Stomach (tissue), 4 donors: Measurements from ENCODE around the gene ZNG1E.
"Not testable (repeated sequence)": the region's sequence is repeated elsewhere in the genome, so short reads cannot be mapped to it uniquely, and the experiment has no call there.

Source experiments
- CTCF ChIP-seq, 7 experiments: fragments of 450-650 bp in 4 of 7; fragments of 200-600 bp in 3 of 7; sonication (generic) in 3 of 7; IDR thresholded peaks; one replicate each; pipeline ENCODE4 v1.5.1; 2016 to 2019; ENCODE audit warnings: antibody characterized with exemption in 7 of 7, control low read depth in 2 of 7, mild to moderate bottlenecking in 1 of 7
- POLR2A ChIP-seq, 4 donors: fragments of 450-650 bp; IDR thresholded peaks; one replicate each; pipeline ENCODE4 v1.6.1; 2016; ENCODE audit warnings: antibody characterized with exemption in 4 of 4, control low read depth in 2 of 4, mild to moderate bottlenecking in 1 of 4, moderate library complexity in 1 of 4
- POLR2AphosphoS5 ChIP-seq, 3 donors: sonication (generic); formaldehyde crosslinking; IDR thresholded peaks; one replicate each; pipeline ENCODE4 v1.6.1; 2016; ENCODE audit warnings: antibody characterized with exemption in 3 of 3

GRCh38 chr9:65714445-65714844 is 38.7 kb downstream of the ZNG1E start:
- TF ChIP-seq CTCF, POLR2A, POLR2AphosphoS5 (IDR thresholded peaks at IDR 0.05): not testable (repeated sequence)
